Hepatocyte (in vitro differentiated cells): ENCODE data around the gene KRTAP9-1.

Source experiments
- EZH2phosphoT487 ChIP-seq: fragments of 200-600 bp; sonication (generic); IDR thresholded peaks from one replicate; pipeline ENCODE4 v1.6.1; 2018; ENCODE audit warnings: antibody characterized with exemption, mild to moderate bottlenecking, low read depth, moderate library complexity; ENCODE audit not compliant: unreplicated experiment, severe bottlenecking
- TF ChIP-seq, protein P1 (sequence below): fragments of 200-600 bp; sonication (generic); IDR thresholded peaks from 2 replicates; pipeline ENCODE4 v1.5.1; 2016; ENCODE audit warnings: antibody characterized with exemption, mild to moderate bottlenecking; ENCODE audit not compliant: poor library complexity

DNA sequence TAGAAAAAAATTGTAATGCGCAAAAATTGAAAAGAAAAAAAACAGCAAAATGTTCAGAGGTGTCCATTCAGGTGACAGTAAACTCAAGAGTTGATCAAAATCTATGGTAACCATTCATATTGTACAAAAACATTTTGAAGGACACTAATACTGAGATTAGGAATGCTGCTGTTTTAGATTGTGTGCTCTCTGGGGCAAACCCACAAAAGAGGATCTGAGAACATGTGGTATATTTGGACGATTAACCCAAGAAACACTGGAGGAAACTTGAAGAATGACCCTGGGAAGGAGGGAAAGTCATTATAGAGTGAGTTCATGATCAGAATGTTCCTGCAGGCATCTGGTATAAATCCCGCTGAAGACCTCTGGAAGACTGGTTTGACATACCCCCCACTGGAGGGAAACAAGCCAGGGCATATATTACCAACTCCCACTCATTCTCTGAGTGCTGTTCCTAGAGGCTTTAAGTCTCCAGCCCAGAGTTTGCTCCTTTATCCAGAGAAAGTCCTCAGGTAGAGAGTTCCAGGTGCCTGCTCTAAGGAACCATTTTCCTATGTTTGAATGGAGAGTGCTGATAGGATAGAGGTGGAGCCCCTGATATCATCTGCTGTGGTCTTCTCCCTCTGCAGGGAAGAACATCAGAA is 12.8 kb upstream of the KRTAP9-1 start:
- TF ChIP-seq, protein P1, sequence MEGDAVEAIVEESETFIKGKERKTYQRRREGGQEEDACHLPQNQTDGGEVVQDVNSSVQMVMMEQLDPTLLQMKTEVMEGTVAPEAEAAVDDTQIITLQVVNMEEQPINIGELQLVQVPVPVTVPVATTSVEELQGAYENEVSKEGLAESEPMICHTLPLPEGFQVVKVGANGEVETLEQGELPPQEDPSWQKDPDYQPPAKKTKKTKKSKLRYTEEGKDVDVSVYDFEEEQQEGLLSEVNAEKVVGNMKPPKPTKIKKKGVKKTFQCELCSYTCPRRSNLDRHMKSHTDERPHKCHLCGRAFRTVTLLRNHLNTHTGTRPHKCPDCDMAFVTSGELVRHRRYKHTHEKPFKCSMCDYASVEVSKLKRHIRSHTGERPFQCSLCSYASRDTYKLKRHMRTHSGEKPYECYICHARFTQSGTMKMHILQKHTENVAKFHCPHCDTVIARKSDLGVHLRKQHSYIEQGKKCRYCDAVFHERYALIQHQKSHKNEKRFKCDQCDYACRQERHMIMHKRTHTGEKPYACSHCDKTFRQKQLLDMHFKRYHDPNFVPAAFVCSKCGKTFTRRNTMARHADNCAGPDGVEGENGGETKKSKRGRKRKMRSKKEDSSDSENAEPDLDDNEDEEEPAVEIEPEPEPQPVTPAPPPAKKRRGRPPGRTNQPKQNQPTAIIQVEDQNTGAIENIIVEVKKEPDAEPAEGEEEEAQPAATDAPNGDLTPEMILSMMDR, result no peak
- no peak for TF ChIP-seq EZH2phosphoT487
